ENCODE measurements around the gene CDYL.

GRCh38 chr6:4780360-4780812 lies 4.2 kb downstream of the CDYL start:
- TF ChIP-seq TCF12 (IDR thresholded peaks at IDR 0.05; ENCODE audit: low read depth) (no peak), REST (IDR thresholded peaks at IDR 0.05; ENCODE audit: low read depth) (no peak), RAD21 (IDR thresholded peaks at IDR 0.05; ENCODE audit: low read depth) (no peak), NFIC (IDR thresholded peaks at IDR 0.05) (no peak), MAX (IDR thresholded peaks at IDR 0.05) (no peak), EP300 (IDR thresholded peaks at IDR 0.05; ENCODE audit: borderline replicate concordance) (no peak), ZBTB7A (IDR thresholded peaks at IDR 0.05; ENCODE audit: low read depth) (no peak), YY1 (IDR thresholded peaks at IDR 0.05; ENCODE audit: low read depth) (no peak), TAF1 (IDR thresholded peaks at IDR 0.05; ENCODE audit: low read depth) (no peak)

Data from Ishikawa (cell line).